Measurements from ENCODE around the gene LTBP3. TPM values are rescaled to one million over a fixed set of nuclear protein-coding genes. Genes with fewer than 3 reads are reported as not detected.
A peak's percentile ranks its signal among the peaks of the same experiment; 100 is the strongest.

LTBP3 gene
- total RNA-seq, 1 experiment from 2014 or later = 10.6 TPM

DNA sequence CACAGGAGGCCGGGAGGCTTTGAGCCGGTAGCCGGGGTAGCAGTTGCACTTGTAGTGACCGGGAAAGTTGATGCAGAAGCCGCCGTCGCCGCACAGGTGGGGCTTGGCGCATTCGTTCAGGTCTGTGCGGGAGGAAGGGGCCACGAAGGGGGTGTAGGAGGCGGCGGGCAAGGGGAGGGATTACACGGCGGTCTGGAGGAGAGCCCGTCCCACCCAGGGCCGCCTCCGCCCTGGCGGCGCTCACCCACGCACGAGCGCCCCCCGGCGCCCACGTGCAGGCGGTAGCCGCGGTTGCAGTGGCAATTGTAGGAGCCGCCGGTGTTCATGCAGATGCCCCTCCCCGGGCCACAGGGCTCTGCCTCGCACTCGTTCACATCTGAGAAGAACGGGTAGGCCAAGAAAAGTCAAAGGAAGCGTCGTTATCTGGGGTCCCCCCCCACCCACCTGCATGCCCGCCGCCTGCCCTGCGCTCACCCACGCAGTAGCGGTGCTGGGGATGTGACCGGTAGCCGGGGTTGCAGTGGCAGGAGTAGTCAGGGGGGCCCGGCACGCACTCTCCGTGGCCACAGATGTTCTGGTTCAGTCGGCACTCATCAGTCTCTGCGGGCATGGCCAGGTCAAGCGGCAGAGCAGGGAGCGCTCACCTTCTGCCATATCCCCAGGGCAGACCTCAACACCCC lies 10.6 kb downstream of the LTBP3 start:
- H3K36me3 Mint-ChIP-seq (ENCODE audit: insufficient read depth in 1 of 3, low read depth in 3 of 3) = no peaks in the 10 kb centered on the region
- H4K5ac ChIP-seq (ENCODE audit: insufficient read length, low read depth, low read length) = no peak overlapping the region
- no peak overlapping the region for H3K18ac ChIP-seq (ENCODE audit: insufficient read length, low read depth, low read length)
- peaks cover 4% of the 10 kb centered on the region; the same call in 1 of the 2 replicates for H3K27me3 ChIP-seq (ENCODE audit: insufficient read depth, low read length)
- peaks cover 86% of the 10 kb centered on the region for H3K27me3 Mint-ChIP-seq (ENCODE audit: low read depth)
- H3T11ph ChIP-seq (ENCODE audit: low read length) = no peak overlapping the region
- H3K4me1 Mint-ChIP-seq = peaks cover 27 to 41% of the 10 kb centered on the region in 2 experiments
- H4K20me1 ChIP-seq (ENCODE audit: control insufficient read depth, insufficient read depth, insufficient read length) = no peaks in the 10 kb centered on the region
- H3K27ac Mint-ChIP-seq = peak overlapping the region in 1 of 3 experiments; percentile 22; a peak in 1 of 7 replicates
- no peak overlapping the region for H3K9ac ChIP-seq (ENCODE audit: extremely low read depth, insufficient read length, low read length)
- TF ChIP-seq, protein P1, sequence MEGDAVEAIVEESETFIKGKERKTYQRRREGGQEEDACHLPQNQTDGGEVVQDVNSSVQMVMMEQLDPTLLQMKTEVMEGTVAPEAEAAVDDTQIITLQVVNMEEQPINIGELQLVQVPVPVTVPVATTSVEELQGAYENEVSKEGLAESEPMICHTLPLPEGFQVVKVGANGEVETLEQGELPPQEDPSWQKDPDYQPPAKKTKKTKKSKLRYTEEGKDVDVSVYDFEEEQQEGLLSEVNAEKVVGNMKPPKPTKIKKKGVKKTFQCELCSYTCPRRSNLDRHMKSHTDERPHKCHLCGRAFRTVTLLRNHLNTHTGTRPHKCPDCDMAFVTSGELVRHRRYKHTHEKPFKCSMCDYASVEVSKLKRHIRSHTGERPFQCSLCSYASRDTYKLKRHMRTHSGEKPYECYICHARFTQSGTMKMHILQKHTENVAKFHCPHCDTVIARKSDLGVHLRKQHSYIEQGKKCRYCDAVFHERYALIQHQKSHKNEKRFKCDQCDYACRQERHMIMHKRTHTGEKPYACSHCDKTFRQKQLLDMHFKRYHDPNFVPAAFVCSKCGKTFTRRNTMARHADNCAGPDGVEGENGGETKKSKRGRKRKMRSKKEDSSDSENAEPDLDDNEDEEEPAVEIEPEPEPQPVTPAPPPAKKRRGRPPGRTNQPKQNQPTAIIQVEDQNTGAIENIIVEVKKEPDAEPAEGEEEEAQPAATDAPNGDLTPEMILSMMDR (conservative IDR thresholded peaks at IDR 0.05) = peak; percentile 53
- no peaks in the 10 kb centered on the region for H3K9me3 ChIP-seq (ENCODE audit: control insufficient read depth, low read depth, low read length)
- no peak overlapping the region for H4K8ac ChIP-seq (replicated peaks; ENCODE audit: insufficient read length, low read depth, low read length)
- H4K91ac ChIP-seq (ENCODE audit: insufficient read length, low read depth, low read length) = no peak overlapping the region
- no peak overlapping the region for H3K14ac ChIP-seq (ENCODE audit: insufficient read depth, low read length)
- H3K23me2 ChIP-seq (ENCODE audit: insufficient read length, low read depth, low read length, poor library complexity, severe bottlenecking) = peaks cover 2% of the 10 kb centered on the region
- H3K23ac ChIP-seq (ENCODE audit: insufficient read length, low read depth, low read length) = no peak overlapping the region
- H3K56ac ChIP-seq (ENCODE audit: insufficient read length, low read depth, low read length) = no peak overlapping the region
- DNase-seq = no peak
- H3K79me1 ChIP-seq (ENCODE audit: insufficient read depth, low read depth, low read length, poor library complexity, severe bottlenecking) = no peaks in the 10 kb centered on the region
- H2AFZ ChIP-seq (ENCODE audit: low read length) = no peak overlapping the region
- WGBS (ENCODE audit: extremely low coverage, insufficient read length, low lambda C conversion rate) = no CpG with 5 or more reads among the region's 52 CpGs
- H2BK15ac ChIP-seq (ENCODE audit: low read depth, low read length) = no peak overlapping the region
- H3K4ac ChIP-seq (ENCODE audit: low read depth, low read length) = no peak overlapping the region
- H2BK12ac ChIP-seq (ENCODE audit: insufficient read length, low read depth, low read length) = no peak overlapping the region
- H2AK5ac ChIP-seq (ENCODE audit: insufficient read length, low read length) = no peak overlapping the region
- H3K4me3 Mint-ChIP-seq = peak overlapping the region in 1 of 2 experiments; percentile 10; a peak in 1 of 5 replicates
- no peak overlapping the region for H2BK5ac ChIP-seq (ENCODE audit: insufficient read length, low read length)
- no peak overlapping the region for H2BK120ac ChIP-seq (ENCODE audit: low read depth, low read length, poor library complexity, severe bottlenecking)
- H3K79me2 ChIP-seq (ENCODE audit: insufficient read depth, low read length) = no peaks in the 10 kb centered on the region
- H3K4me1 ChIP-seq (ENCODE audit: insufficient read depth, low read length) = peaks cover under 1% of the 10 kb centered on the region; the same call in 1 of the 2 replicates
- no peak overlapping the region for H3K27ac ChIP-seq (ENCODE audit: insufficient read length, low read depth, low read length)
- no peak overlapping the region for H3K4me2 ChIP-seq (ENCODE audit: insufficient read depth, insufficient read length, low read length)
- H2BK20ac ChIP-seq (ENCODE audit: low read depth, low read length, poor library complexity, severe bottlenecking) = no peak overlapping the region
- peaks cover 0 to 2% of the 10 kb centered on the region in 2 experiments; a peak in 2 of 5 replicates for H3K9me3 Mint-ChIP-seq

Data from H9 (cell line).